Activated effector memory CD4-positive, alpha-beta T cell treated with Interleukin-2 at 50 U/mL for 16 hours (primary cell): ENCODE measurements around the gene RNASEH1.

Experiments
- DNase-seq: peaks from one replicate; pipeline ENCODE4 v3.0.0-alpha.2; 2020

The RNASEH1 gene, protein sequence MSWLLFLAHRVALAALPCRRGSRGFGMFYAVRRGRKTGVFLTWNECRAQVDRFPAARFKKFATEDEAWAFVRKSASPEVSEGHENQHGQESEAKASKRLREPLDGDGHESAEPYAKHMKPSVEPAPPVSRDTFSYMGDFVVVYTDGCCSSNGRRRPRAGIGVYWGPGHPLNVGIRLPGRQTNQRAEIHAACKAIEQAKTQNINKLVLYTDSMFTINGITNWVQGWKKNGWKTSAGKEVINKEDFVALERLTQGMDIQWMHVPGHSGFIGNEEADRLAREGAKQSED

GRCh38 chr2:3558205-3559014, at the start of gene RNASEH1:
Gene RNASEH1, minus strand, starts transcription at chr2:3558333. Its CDS starts 73 bp downstream, at chr2:3558260.
- DNase-seq, result peak; percentile 97

- DNase-seq, result no peak
These were observed 48.5 kb upstream of the RNASEH1 start for GRCh38 chr2:3606370-3607201.

DNA sequence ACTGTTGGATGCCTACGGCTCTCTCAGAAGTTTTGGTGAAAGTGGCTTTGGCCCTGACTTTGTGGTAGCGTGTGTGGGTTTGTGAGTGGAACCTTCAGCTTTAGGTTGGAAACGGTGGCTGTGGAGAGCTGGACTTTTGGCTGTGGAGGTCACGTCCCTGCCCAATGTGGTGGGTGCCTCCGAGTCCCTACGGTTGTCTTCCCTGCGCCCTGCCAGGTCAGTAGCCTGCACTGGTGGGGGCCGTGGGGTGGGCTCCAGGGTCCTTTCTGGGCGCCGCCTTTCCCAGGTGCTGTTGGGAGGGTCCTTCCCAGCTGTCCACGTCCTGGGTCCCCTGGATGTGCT, 47.9 kb upstream of the RNASEH1 start:
- no peak for DNase-seq

DNA sequence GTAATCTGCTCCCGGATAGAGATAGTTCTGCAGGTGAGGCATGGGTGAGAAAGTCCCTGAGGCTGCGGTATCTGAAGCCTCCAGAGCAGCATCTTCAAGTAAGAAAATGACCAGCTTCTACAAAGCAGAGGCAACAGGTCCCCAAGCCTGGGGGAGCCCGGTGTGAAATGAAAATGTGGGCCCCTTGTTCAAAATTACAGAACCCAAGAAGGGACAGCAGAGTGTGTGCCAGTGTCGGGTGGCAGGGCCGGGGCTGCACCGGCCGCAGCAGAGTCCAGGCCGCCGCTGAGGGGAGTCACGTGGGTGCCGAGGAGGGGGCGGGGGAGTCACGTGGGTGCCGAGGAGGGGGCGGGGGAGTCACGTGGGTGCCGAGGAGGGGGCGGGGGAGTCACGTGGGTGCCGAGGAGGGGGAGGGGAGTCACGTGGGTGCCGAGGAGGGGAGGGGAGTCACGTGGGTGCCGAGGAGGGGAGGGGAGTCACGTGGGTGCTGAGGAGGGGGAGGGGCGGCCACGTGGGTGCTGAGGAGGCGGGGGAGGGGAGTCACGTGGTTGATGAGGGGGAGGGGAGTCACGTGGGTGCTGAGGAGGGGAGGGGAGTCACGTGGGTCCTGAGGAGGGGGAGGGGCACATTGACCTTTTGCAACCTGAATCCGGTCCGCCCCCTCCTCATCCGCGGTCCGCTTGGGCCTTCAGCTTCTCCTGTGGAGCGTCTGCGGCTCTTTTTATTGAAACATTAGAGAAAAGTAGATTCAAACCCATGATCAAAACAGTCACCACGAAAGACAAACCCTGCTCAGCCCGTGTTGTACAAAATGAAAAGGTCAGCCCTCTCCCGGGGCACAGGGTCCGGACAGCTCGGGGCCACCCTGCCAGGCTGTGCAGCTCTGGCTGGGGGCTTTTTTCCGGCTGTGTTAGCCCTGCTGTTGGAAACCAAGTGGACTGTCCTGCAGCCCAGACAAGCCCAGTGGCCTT, 47.1 kb upstream of the RNASEH1 start:
- DNase-seq, result no peak

GRCh38 chr2:3604207-3604877, 46.2 kb upstream of the RNASEH1 start:
- no peak for DNase-seq

DNA sequence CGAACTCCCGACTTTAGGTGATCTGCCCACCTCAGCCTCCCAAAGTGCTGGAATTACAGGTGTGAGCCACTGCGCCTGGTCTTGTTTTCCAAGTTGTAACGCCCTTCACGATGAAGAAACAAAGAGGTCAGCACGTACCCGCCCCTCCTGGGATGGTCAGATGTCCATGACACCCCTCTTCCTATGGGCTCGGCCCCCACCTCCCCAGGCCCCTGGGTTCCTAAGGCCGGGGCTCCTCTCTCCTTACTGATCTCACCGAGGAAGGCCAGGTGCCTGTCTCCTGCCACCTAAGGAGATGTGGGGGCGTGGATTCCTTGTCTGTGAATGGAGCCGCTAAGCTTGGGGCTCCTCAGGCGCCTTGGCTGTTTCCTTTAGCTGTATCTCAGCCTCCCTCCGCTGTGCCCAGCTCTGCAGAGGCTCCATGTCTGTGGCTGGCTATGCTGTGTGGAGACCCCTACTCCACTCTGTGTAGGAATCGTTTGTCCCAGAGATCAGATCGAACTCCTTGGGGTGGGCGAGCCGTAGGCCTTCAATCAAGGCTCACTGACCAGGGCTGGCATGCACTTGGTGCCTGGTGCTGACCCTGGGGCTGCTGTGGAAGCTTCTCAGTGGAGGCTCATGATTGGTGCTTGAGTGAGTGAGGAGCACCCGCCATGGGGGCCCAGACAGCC, 45.5 kb upstream of the RNASEH1 start:
- DNase-seq, result no peak

DNA sequence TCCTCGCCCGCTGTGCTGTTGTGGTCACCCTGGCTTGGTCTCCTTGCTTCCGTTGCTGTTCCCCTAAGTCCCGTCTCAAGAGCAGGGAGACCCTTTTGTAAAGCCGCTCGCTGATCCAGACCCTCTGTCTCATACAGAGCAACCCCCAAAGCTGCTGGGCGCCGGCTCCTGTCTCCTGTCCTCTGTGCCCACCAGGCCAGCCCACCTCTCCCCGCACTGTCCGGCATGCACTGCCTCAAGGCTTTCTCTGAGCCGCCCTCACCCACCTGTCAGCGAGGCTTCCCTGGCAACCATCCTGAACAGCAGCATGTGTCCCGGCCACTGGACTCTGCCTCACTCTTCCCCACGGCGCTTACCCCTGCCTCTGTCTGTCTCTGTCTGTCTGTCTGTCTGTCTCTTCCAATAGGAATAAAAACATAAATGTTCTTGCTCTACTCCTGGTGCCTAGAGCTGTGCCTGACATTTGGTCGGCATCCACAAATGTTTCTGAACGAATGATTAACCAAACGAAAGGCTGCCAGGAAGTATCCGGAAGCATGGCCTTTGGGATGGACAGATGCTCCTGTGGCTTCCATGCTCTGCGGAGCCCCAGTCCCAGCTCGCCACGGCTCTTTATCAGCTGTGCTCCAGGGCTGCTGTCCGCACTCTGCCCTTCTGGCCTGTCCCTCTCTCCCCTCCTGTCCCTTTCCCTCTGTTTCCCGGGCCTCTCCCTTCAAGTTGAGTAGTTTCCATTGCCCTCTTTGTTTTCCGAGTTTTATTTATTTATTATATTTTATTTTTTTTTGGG, 44.6 kb upstream of the RNASEH1 start:
- DNase-seq, result no peak

DNA sequence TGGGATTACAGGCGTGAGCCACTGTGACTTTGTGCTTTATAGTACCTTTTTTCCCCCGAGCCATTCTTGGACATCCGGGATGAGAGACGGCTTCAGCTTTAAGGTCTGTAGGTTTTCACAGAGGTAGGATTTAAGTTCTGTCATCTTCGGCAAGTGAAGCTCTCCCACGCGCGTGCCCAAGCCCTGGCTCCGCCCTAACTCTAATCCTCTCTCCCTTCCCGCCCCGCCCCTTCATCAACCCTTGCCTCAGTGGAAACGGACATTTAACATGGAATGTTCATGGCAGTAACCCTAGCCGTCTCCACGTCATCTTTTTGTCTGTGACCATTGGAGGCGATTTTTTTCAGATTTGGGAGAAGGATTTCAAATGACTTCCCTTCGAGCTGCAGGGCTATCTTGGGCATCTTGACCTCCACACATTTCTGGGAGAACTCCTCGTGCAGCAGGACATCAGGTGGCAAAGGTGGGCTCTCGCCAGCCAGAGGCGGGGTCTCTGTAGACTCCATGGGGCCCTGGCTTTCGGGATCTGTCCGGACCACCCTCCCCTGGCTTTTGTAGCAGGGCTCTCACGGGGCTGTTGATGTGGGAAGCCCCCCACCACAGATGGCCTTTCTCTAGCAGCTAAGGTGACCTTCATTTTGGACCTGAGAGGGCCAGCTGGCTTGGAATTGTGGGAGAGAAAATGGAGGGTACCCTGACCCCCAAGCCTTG, 43.6 kb upstream of the RNASEH1 start:
- DNase-seq, result no peak

DNA sequence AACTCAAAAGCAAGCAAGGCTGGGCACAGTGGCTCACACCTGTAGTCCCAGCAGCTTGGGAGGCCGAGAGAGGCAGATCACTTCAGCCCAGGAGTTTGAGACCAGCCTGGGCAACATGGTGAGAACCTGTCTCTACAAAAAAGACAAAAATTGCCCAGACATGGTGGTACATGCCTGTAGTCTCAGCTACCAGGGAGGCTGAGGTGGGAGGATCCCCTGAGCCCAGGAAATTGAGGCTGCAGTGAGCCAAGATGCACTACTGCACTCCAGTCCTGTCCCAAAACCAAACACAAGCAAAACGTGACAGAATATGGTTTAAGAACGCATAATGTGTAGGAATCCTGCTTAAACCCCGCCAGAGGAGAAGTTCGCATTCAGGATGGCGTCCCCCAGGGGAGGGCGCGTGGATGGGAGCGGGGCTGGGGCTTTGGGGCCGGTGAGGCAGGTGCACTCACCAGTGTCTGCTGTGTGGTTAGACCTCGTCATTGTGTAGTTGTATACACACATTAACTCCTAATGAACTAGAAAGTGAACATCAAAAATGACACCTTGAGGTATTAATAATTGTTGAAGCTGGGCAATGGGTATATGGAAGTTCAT, 42.2 kb upstream of the RNASEH1 start:
- no peak for DNase-seq

DNA sequence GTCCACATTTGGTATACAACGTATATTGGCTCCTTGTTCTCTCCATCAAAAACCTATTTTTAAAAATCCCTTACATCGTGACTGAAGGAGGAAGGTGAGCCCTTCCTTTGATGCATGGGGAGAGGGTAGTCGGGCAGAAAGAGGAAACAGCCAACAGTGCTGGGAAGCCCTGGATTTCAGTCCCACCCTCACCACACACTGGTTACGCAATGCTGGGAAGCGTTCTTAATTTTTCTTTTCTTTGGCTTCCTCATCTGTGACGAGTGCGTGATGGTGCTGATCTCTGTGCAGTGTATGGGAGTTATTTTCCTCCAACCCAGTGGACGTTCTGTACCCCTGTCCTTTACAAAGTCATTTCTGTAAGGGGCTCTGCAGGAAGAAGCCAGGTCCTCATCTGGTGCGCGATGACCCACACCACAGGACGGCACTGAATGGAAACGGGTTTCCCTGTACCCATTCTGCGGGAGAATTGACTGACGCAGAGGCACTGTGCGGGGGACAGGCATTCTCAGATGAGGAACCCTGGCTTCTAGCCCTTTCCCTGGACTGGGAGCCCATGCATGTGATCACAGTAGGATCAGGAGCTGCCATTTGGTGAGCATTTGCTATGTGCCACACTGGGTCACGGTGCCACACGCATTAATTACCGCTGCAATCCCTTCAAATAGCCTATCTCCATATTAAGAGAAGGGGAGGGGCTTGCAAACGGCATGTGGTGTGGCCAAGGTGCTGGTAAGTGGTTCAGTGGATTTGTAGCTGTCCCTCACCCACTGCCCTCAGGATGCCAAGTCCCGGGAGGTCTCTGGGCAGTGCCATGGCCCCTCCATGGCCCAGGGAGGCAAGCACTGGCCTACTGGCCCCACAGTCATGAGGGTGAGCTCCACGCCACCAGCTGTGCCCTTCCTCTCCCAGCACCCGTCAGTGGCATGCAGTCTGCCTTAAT, 41.0 kb upstream of the RNASEH1 start:
- DNase-seq, result no peak

- no peak for DNase-seq
These were observed 40.2 kb upstream of the RNASEH1 start for GRCh38 chr2:3598197-3598910.

- DNase-seq, result no peak
These were observed 39.4 kb upstream of the RNASEH1 start for GRCh38 chr2:3597567-3597966.

DNA sequence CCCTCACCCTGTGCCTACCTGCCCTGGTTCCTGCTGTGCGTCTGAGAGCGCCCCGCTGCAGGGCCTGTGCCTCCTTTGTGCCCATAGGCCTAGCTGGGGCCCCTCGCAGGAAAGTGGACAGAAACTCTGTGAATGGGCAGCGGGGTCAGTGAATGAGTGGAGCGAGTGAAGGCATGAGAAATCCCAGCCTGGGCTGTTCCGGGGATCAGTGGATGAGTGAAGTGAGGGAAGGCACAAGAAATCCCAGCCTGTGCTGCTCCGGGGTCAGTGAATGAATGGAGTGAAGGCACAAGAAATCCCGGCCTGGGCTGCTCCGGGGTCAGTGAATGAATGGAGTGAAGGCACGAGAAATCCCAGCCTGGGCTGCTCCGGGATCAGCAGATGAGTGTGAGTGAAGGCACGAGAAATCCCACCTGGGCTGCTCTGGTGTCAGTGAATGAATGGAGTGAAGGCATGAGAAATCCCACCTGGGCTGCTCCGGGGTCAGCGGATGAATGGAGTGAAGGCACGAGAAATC, 38.8 kb upstream of the RNASEH1 start:
- no peak for DNase-seq

DNA sequence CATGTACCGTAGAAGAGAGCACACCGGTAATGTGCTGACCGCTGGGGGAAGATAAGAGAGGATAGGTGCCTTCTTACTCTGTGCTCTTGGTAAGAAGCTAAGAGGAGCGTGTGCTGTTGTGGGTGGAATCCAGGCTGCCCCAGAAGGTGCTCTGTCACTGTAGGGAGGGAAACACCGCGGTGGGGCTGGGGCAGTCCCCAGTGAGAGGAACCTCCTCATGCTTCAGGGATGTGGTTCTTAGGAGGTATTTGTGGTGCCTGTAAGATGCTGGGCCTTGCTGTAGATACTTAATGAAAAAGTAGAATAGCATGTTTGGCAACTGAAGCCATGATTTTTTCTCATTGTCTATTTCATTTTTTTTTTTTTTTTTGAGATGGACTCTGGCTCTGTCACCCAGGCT, 37.9 kb upstream of the RNASEH1 start:
- no peak for DNase-seq

DNA sequence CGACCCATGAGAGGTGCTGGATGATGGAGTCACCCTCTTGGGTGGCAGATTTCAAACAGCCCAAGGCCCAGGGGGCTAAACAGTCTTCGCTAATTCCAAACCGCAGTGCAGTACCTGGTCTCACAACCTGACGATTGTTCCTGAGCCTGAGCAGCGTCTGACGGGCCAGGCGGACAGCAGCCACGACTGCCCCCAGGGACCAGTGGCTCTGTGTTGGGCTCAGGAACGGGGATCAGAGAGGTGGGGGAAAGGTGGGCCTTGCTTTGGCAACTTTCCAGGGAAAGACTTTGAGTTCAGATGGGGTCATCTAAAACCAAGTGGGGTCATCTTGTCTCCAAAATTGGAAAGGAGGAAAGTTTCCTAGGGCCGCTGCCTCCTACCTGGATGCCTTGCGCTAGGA, 37.3 kb upstream of the RNASEH1 start:
- DNase-seq, result no peak

DNA sequence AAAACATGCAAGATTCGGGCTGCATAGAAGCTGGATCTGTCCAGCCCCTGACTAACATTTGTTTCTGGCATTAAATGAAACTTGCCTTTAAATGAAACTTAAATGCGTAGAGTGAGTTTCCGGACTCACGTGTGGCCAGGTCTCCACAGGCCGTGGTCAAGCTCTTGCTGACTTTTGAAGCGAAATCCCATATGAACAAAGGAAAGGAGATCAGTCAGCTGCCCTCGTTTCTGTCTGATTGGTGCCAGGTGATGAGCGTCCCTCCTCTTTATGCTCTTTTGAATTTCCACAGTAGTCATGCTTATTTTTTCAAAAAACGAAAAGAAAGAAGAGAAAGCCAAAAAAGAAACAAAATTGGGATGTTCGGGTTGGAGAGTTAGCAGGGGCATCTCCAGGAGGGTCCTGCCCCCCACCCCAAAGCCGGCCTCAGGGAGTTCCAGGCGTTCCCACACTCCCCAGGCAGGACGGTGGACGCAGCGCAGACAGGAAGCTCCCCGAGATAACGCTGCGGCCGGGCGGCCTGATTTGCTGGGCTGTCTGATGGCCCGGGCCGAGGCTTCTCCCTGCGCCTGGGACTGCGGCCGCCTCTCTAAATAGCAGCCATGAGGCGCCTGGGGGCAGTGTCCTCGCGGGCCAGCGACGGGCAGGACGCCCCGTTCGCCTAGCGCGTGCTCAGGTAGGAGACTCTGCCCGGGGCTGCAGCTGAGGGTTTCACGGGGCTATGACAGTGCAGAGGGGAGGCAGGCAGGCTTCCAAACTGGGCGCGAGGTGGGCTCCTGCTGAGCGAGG, 36.6 kb upstream of the RNASEH1 start, which contains the start of gene COLEC11:
Gene COLEC11, plus strand, starts transcription at position 620 of the 789 bp plus-strand sequence. CDS start 9,229 bp downstream, outside the sequence.
- DNase-seq, result no peak
